Loucy (cell line): ENCODE measurements around the gene PACSIN1.

Experiments
- H2AFZ ChIP-seq: fragments of 200-600 bp; sonication (generic); 2 replicates; pipeline ENCODE4 v1.6.0; 2016; ENCODE audit warnings: antibody characterized with exemption, mild to moderate bottlenecking, low read length, moderate library complexity
- H3F3A ChIP-seq: fragments of 200-600 bp; 2 replicates; pipeline ENCODE4 v1.6.0; 2016; ENCODE audit warnings: antibody characterized with exemption, low read depth, mild to moderate bottlenecking
- H3K27me3 ChIP-seq: fragments of 200-600 bp; sonication (generic); 2 replicates; pipeline ENCODE4 v1.6.1; 2014; ENCODE audit warnings: low read length, mild to moderate bottlenecking; ENCODE audit not compliant: insufficient read depth, poor library complexity, severe bottlenecking
- H3K36me3 ChIP-seq: fragments of 200-600 bp; sonication (generic); 2 replicates; pipeline ENCODE4 v1.6.1; 2016; ENCODE audit warnings: low read length; ENCODE audit not compliant: insufficient read depth
- H3K4me1 ChIP-seq: fragments of 200-600 bp; sonication (generic); 2 replicates; pipeline ENCODE4 v1.5.1; 2014; ENCODE audit warnings: low read length, mild to moderate bottlenecking; ENCODE audit not compliant: insufficient read depth, poor library complexity, severe bottlenecking
- H3K4me2 ChIP-seq: fragments of 200-600 bp; sonication (generic); 2 replicates; pipeline ENCODE4 v1.6.0; 2014; ENCODE audit warnings: antibody characterized with exemption, low read length, low read depth, mild to moderate bottlenecking; ENCODE audit not compliant: poor library complexity, severe bottlenecking
- H3K4me3 ChIP-seq: fragments of 200-600 bp; sonication (generic); 2 replicates; pipeline ENCODE4 v1.5.1; 2014; ENCODE audit warnings: low read length, mild to moderate bottlenecking, mixed read lengths; ENCODE audit not compliant: poor library complexity, severe bottlenecking
- H3K79me2 ChIP-seq: fragments of 200-600 bp; sonication (generic); 2 replicates; pipeline ENCODE4 v1.6.1; 2014; ENCODE audit warnings: low read length; ENCODE audit not compliant: insufficient read depth
- H3K9ac ChIP-seq: fragments of 200-600 bp; sonication (generic); 2 replicates; pipeline ENCODE4 v1.6.0; 2014; ENCODE audit warnings: mild to moderate bottlenecking, low read depth, low read length, moderate library complexity; ENCODE audit not compliant: poor library complexity, severe bottlenecking
- H3K9me2 ChIP-seq: fragments of 200-600 bp; sonication (generic); replicated peaks from 2 replicates; pipeline ENCODE4 v1.6.1; 2016; ENCODE audit warnings: low read depth, low read length, mixed read lengths
- H3K9me3 ChIP-seq: fragments of 200-600 bp; sonication (generic); 2 replicates; pipeline ENCODE4 v1.6.1; 2014; ENCODE audit warnings: mild to moderate bottlenecking, antibody characterized with exemption, low read length, low read depth; ENCODE audit not compliant: insufficient read depth
- H4K20me1 ChIP-seq: fragments of 200-600 bp; sonication (generic); 2 replicates; pipeline ENCODE4 v1.6.0; 2014; ENCODE audit warnings: antibody characterized with exemption, low read length, mild to moderate bottlenecking; ENCODE audit not compliant: insufficient read depth, poor library complexity, severe bottlenecking
- CTCF ChIP-seq: fragments of 200-600 bp; sonication (generic); conservative IDR thresholded peaks from 2 replicates; pipeline ENCODE4 v1.5.1; 2014; ENCODE audit warnings: mild to moderate bottlenecking, antibody characterized with exemption, low read length
- EZH2phosphoT487 ChIP-seq: fragments of 200-600 bp; IDR thresholded peaks from 2 replicates; pipeline ENCODE4 v1.6.1; 2018; ENCODE audit warnings: antibody characterized with exemption, mild to moderate bottlenecking, moderate library complexity, borderline replicate concordance

Gene PACSIN1

GRCh38 chr6:34490390-34491090 lies 24.7 kb downstream of the PACSIN1 start:
- Histone ChIP-seq H3K27me3 (no peaks in the 10 kb centered on the region), H3K9me2 (no peaks in the 10 kb centered on the region), H3K36me3 (no peaks in the 10 kb centered on the region), H4K20me1 (no peaks in the 10 kb centered on the region), H3K9me3 (no peaks in the 10 kb centered on the region), H3K4me1 (peaks cover 2% of the 10 kb centered on the region), H3K4me2 (no peak overlapping the region), H3K79me2 (no peaks in the 10 kb centered on the region), H3K4me3 (no peak overlapping the region), H3F3A (no peaks in the 10 kb centered on the region), H2AFZ (no peak overlapping the region), H3K9ac (no peak overlapping the region)
- TF ChIP-seq CTCF, result no peak

GRCh38 chr6:34491091-34491430 lies 25.2 kb downstream of the PACSIN1 start:
- H2AFZ ChIP-seq, result no peak overlapping the region

GRCh38 chr6:34493344-34493743 lies 27.5 kb downstream of the PACSIN1 start:
- Histone ChIP-seq H3K36me3 (no peaks in the 10 kb centered on the region), H4K20me1 (no peaks in the 10 kb centered on the region), H2AFZ (no peak overlapping the region), H3K9me2 (no peaks in the 10 kb centered on the region), H3K4me1 (no peaks in the 10 kb centered on the region), H3F3A (no peaks in the 10 kb centered on the region), H3K9ac (no peak overlapping the region), H3K9me3 (no peaks in the 10 kb centered on the region), H3K4me2 (no peak overlapping the region), H3K27me3 (no peaks in the 10 kb centered on the region), H3K79me2 (no peaks in the 10 kb centered on the region), H3K4me3 (no peak overlapping the region)
- TF ChIP-seq EZH2phosphoT487 (no peak), CTCF (no peak)

More at GRCh38 chr6:34491091-34491430, 25.2 kb downstream of the PACSIN1 start:
- no peaks in the 10 kb centered on the region for H3K36me3 ChIP-seq
- H3K9me3 ChIP-seq, result no peaks in the 10 kb centered on the region
- H3K4me3 ChIP-seq, result no peak overlapping the region
- H3K9me2 ChIP-seq, result no peaks in the 10 kb centered on the region
- H3F3A ChIP-seq, result no peaks in the 10 kb centered on the region
- no peaks in the 10 kb centered on the region for H3K4me1 ChIP-seq
- no peaks in the 10 kb centered on the region for H3K27me3 ChIP-seq
- H3K4me2 ChIP-seq, result no peak overlapping the region
- no peaks in the 10 kb centered on the region for H4K20me1 ChIP-seq
- H3K79me2 ChIP-seq, result no peaks in the 10 kb centered on the region
- no peak for TF ChIP-seq CTCF
- TF ChIP-seq EZH2phosphoT487, result no peak
- no peak overlapping the region for H3K9ac ChIP-seq
